GM23338 (cell line): ENCODE measurements around the gene GRM8. TPM values are rescaled to one million over a fixed set of nuclear protein-coding genes. Genes with fewer than 3 reads are reported as not detected.

Source experiments
- ATAC-seq: fragments of 200-7000 bp; cut with Tn5 transposase; 3 replicates; pipeline ENCODE4 v1.9.1; 2020
- DNase-seq: peaks from one replicate; pipeline ENCODE4 v3.0.0-alpha.2; 2015; ENCODE audit warnings: low spot score
- H2AFZ ChIP-seq: fragments of 200-600 bp; sonication (generic); 2 replicates; pipeline ENCODE4 v1.8.0; 2016; ENCODE audit warnings: antibody characterized with exemption, mild to moderate bottlenecking, moderate library complexity
- H3F3A ChIP-seq: fragments of 200-600 bp; sonication (generic); replicated peaks from 2 replicates; pipeline ENCODE4 v1.8.0; 2017; ENCODE audit warnings: antibody characterized with exemption, mixed run types, low read depth
- H3K27ac ChIP-seq: fragments of 200-600 bp; sonication (generic); 2 replicates; pipeline ENCODE4 v1.6.1; 2016; ENCODE audit warnings: low read depth
- H3K27me3 ChIP-seq: fragments of 200-600 bp; sonication (generic); 2 replicates; pipeline ENCODE4 v1.8.0; 2016; ENCODE audit warnings: mild to moderate bottlenecking, mixed run types, moderate library complexity; ENCODE audit not compliant: insufficient read depth
- H3K36me3 ChIP-seq: fragments of 200-600 bp; sonication (generic); 2 replicates; pipeline ENCODE4 v1.8.0; 2016; ENCODE audit warnings: mild to moderate bottlenecking; ENCODE audit not compliant: insufficient read depth
- H3K4me1 ChIP-seq: fragments of 200-600 bp; sonication (generic); 2 replicates; pipeline ENCODE4 v1.8.0; 2016; ENCODE audit warnings: mild to moderate bottlenecking, moderate library complexity; ENCODE audit not compliant: insufficient read depth
- H3K4me2 ChIP-seq: fragments of 200-600 bp; sonication (generic); 2 replicates; pipeline ENCODE4 v1.7.1; 2017; ENCODE audit warnings: mixed run types
- H3K4me3 ChIP-seq: fragments of 200-600 bp; sonication (generic); 2 replicates; pipeline ENCODE4 v1.6.1; 2016; ENCODE audit warnings: mixed run types
- H3K79me2 ChIP-seq: fragments of 200-600 bp; sonication (generic); replicated peaks from 2 replicates; pipeline ENCODE4 v1.8.0; 2017; ENCODE audit warnings: mild to moderate bottlenecking; ENCODE audit not compliant: insufficient read depth
- H3K9me2 ChIP-seq: fragments of 200-600 bp; sonication (generic); 2 replicates; pipeline ENCODE4 v1.8.0; 2017; ENCODE audit not compliant: insufficient read depth
- H4K20me1 ChIP-seq: fragments of 200-600 bp; sonication (generic); replicated peaks from 2 replicates; pipeline ENCODE4 v1.8.0; 2017; ENCODE audit warnings: mild to moderate bottlenecking; ENCODE audit not compliant: insufficient read depth
- H3K27ac Mint-ChIP-seq: 2 replicates; pipeline ENCODE4 v1.8.0; 2020; ENCODE audit warnings: inconsistent platforms, mild to moderate bottlenecking, moderate library complexity, mixed read lengths
- H3K27me3 Mint-ChIP-seq: 3 replicates; pipeline ENCODE4 v1.8.0; 2022; ENCODE audit warnings: low read depth, mild to moderate bottlenecking, moderate library complexity, mixed read lengths, inconsistent platforms; ENCODE audit not compliant: insufficient read depth, poor library complexity
- H3K36me3 Mint-ChIP-seq: 3 replicates; pipeline ENCODE4 v1.8.0; 2021; ENCODE audit warnings: low read depth, mild to moderate bottlenecking, inconsistent platforms, moderate library complexity, mixed read lengths
- H3K4me1 Mint-ChIP-seq: 3 replicates; pipeline ENCODE4 v1.8.0; 2020; ENCODE audit warnings: mild to moderate bottlenecking, inconsistent platforms, mixed read lengths
- H3K4me3 Mint-ChIP-seq: 3 replicates; pipeline ENCODE4 v1.8.0; 2021; ENCODE audit warnings: moderate library complexity, mild to moderate bottlenecking, inconsistent platforms, mixed read lengths
- H3K9me3 Mint-ChIP-seq: 3 replicates; pipeline ENCODE4 v1.8.0; 2020; ENCODE audit warnings: moderate library complexity, mild to moderate bottlenecking, inconsistent platforms, mixed read lengths
- CREB1 ChIP-seq: fragments of 250-450 bp; sonication (Bioruptor Pico); IDR thresholded peaks from 2 replicates; pipeline ENCODE4 v1.5.0; 2020; ENCODE audit warnings: low read depth, mild to moderate bottlenecking, moderate library complexity
- EZH2 ChIP-seq: fragments of 200-600 bp; sonication (generic); IDR thresholded peaks from one replicate; pipeline ENCODE4 v1.8.0; 2017; ENCODE audit warnings: antibody characterized with exemption, mild to moderate bottlenecking, low read depth; ENCODE audit not compliant: unreplicated experiment
- EZH2phosphoT487 ChIP-seq: fragments of 200-600 bp; sonication (generic); IDR thresholded peaks from one replicate; pipeline ENCODE4 v1.8.1; 2018; ENCODE audit warnings: antibody characterized with exemption; ENCODE audit not compliant: unreplicated experiment
- JUNB ChIP-seq: IDR thresholded peaks from one replicate; pipeline ENCODE4 v1.6.1; 2016; ENCODE audit warnings: antibody characterized with exemption; ENCODE audit not compliant: unreplicated experiment
- NANOG ChIP-seq: IDR thresholded peaks from 2 replicates; pipeline ENCODE4 v1.6.1; 2016; ENCODE audit warnings: antibody characterized with exemption, borderline replicate concordance
- POLR2AphosphoS5 ChIP-seq: IDR thresholded peaks from 2 replicates; pipeline ENCODE4 v1.6.1; 2016; ENCODE audit warnings: antibody characterized with exemption, low read depth
- STAT1 ChIP-seq: IDR thresholded peaks from one replicate; pipeline ENCODE4 v1.6.1; 2016; ENCODE audit warnings: antibody characterized with exemption; ENCODE audit not compliant: unreplicated experiment
- ZNF114 ChIP-seq: fragments of 250-450 bp; sonication (Bioruptor Pico); IDR thresholded peaks from 2 replicates; pipeline ENCODE4 v1.5.0; 2020; ENCODE audit warnings: mild to moderate bottlenecking, moderate library complexity
- ZNF331 ChIP-seq: fragments of 250-450 bp; sonication (Bioruptor Pico); IDR thresholded peaks from 2 replicates; pipeline ENCODE4 v1.5.0; 2020; ENCODE audit warnings: low read depth, mild to moderate bottlenecking, moderate library complexity
- polyA plus RNA-seq: library from polyadenylated mRNA; unstranded; fragments of >200 nt; fragmentation: Nextera tagmentation; extraction: Ambion mirVana; gene quantifications from 2 replicates; pipeline ENCODE4 v1.2.1, GENCODE V29; 2016
- total RNA-seq: library from RNA; depleted of rRNA; stranded (reverse); fragments of >200 nt; shearing (Covaris generic); gene quantifications from 2 replicates; pipeline ENCODE4 v1.2.3, GENCODE V29; 2014
- TF ChIP-seq, protein P1 (sequence below): IDR thresholded peaks from one replicate; pipeline ENCODE4 v1.6.1; 2018; ENCODE audit warnings: antibody characterized with exemption; ENCODE audit not compliant: unreplicated experiment
- TF ChIP-seq, protein P2 (sequence below), 2 experiments: fragments of 200-600 bp in 1 of 2; sonication (generic) in 1 of 2; conservative IDR thresholded peaks; 2 replicates each; pipeline versions ENCODE4 v1.5.1 to v1.6.1; 2016 to 2017; ENCODE audit warnings: antibody characterized with exemption in 2 of 2, low read depth in 2 of 2, mild to moderate bottlenecking in 2 of 2, moderate library complexity in 1 of 2
- TF ChIP-seq, protein P3 (sequence below): fragments of 250-450 bp; sonication (Bioruptor Pico); IDR thresholded peaks from 2 replicates; pipeline ENCODE4 v1.5.0; 2020; ENCODE audit warnings: mild to moderate bottlenecking, moderate library complexity
- TF ChIP-seq, protein P4 (sequence below): IDR thresholded peaks from 2 replicates; pipeline ENCODE4 v1.6.1; 2016; ENCODE audit warnings: antibody characterized with exemption

GRM8 gene
- total and polyA plus RNA-seq, 2 experiments from 2014 or later = 1.9 to 6.6 TPM

DNA sequence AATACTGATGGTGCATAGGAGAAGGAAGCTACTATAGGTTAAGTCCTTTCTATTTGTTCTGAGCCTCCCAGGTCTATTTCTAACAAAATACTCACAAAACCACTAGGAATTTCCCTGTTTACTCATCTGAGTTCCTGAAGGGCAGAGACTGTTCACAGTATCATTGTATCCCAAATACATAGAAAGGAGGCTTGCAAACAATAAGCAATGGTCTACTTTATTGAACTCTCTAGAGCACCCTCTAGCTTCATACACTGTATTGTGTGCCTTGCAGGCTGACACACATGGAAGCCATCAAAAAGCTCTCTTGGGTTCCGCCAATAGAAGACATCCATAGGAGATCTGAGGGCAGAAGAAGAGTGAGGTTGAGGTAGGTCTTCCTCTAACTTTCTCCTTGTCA is 826.1 kb downstream of the GRM8 start:
- Mint-ChIP-seq H3K4me3 (no peak overlapping the region), H3K4me1 (no peaks in the 10 kb centered on the region; the same call in 2 of the 3 replicates), H3K9me3 (no peaks in the 10 kb centered on the region), H3K27me3 (no peaks in the 10 kb centered on the region), H3K27ac (no peak overlapping the region), H3K36me3 (no peaks in the 10 kb centered on the region)
- Histone ChIP-seq H3K9me2 (peaks cover 11% of the 10 kb centered on the region), H3K4me1 (no peaks in the 10 kb centered on the region), H3K4me2 (no peak overlapping the region), H4K20me1 (no peaks in the 10 kb centered on the region), H2AFZ (no peak overlapping the region), H3K79me2 (no peaks in the 10 kb centered on the region), H3K36me3 (no peaks in the 10 kb centered on the region), H3F3A (no peaks in the 10 kb centered on the region), H3K27me3 (no peaks in the 10 kb centered on the region), H3K27ac (no peak overlapping the region), H3K4me3 (no peak overlapping the region)
- DNase-seq (no peak), ATAC-seq (no peak)
- TF ChIP-seq ZNF331 (CRISPR knock-in tag) (no peak), POLR2AphosphoS5 (no peak), EZH2 (no peak), NANOG (no peak), EZH2phosphoT487 (no peak), STAT1 (no peak), JUNB (no peak), CREB1 (CRISPR knock-in tag) (no peak), ZNF114 (no peak)
- TF ChIP-seq, protein P1, sequence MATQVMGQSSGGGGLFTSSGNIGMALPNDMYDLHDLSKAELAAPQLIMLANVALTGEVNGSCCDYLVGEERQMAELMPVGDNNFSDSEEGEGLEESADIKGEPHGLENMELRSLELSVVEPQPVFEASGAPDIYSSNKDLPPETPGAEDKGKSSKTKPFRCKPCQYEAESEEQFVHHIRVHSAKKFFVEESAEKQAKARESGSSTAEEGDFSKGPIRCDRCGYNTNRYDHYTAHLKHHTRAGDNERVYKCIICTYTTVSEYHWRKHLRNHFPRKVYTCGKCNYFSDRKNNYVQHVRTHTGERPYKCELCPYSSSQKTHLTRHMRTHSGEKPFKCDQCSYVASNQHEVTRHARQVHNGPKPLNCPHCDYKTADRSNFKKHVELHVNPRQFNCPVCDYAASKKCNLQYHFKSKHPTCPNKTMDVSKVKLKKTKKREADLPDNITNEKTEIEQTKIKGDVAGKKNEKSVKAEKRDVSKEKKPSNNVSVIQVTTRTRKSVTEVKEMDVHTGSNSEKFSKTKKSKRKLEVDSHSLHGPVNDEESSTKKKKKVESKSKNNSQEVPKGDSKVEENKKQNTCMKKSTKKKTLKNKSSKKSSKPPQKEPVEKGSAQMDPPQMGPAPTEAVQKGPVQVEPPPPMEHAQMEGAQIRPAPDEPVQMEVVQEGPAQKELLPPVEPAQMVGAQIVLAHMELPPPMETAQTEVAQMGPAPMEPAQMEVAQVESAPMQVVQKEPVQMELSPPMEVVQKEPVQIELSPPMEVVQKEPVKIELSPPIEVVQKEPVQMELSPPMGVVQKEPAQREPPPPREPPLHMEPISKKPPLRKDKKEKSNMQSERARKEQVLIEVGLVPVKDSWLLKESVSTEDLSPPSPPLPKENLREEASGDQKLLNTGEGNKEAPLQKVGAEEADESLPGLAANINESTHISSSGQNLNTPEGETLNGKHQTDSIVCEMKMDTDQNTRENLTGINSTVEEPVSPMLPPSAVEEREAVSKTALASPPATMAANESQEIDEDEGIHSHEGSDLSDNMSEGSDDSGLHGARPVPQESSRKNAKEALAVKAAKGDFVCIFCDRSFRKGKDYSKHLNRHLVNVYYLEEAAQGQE = no peak
- TF ChIP-seq, protein P2, sequence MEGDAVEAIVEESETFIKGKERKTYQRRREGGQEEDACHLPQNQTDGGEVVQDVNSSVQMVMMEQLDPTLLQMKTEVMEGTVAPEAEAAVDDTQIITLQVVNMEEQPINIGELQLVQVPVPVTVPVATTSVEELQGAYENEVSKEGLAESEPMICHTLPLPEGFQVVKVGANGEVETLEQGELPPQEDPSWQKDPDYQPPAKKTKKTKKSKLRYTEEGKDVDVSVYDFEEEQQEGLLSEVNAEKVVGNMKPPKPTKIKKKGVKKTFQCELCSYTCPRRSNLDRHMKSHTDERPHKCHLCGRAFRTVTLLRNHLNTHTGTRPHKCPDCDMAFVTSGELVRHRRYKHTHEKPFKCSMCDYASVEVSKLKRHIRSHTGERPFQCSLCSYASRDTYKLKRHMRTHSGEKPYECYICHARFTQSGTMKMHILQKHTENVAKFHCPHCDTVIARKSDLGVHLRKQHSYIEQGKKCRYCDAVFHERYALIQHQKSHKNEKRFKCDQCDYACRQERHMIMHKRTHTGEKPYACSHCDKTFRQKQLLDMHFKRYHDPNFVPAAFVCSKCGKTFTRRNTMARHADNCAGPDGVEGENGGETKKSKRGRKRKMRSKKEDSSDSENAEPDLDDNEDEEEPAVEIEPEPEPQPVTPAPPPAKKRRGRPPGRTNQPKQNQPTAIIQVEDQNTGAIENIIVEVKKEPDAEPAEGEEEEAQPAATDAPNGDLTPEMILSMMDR (conservative IDR thresholded peaks at IDR 0.05; ENCODE audit: low read depth in 2 of 2) = no peak; a peak in 1 of 4 replicates
- TF ChIP-seq, protein P3, sequence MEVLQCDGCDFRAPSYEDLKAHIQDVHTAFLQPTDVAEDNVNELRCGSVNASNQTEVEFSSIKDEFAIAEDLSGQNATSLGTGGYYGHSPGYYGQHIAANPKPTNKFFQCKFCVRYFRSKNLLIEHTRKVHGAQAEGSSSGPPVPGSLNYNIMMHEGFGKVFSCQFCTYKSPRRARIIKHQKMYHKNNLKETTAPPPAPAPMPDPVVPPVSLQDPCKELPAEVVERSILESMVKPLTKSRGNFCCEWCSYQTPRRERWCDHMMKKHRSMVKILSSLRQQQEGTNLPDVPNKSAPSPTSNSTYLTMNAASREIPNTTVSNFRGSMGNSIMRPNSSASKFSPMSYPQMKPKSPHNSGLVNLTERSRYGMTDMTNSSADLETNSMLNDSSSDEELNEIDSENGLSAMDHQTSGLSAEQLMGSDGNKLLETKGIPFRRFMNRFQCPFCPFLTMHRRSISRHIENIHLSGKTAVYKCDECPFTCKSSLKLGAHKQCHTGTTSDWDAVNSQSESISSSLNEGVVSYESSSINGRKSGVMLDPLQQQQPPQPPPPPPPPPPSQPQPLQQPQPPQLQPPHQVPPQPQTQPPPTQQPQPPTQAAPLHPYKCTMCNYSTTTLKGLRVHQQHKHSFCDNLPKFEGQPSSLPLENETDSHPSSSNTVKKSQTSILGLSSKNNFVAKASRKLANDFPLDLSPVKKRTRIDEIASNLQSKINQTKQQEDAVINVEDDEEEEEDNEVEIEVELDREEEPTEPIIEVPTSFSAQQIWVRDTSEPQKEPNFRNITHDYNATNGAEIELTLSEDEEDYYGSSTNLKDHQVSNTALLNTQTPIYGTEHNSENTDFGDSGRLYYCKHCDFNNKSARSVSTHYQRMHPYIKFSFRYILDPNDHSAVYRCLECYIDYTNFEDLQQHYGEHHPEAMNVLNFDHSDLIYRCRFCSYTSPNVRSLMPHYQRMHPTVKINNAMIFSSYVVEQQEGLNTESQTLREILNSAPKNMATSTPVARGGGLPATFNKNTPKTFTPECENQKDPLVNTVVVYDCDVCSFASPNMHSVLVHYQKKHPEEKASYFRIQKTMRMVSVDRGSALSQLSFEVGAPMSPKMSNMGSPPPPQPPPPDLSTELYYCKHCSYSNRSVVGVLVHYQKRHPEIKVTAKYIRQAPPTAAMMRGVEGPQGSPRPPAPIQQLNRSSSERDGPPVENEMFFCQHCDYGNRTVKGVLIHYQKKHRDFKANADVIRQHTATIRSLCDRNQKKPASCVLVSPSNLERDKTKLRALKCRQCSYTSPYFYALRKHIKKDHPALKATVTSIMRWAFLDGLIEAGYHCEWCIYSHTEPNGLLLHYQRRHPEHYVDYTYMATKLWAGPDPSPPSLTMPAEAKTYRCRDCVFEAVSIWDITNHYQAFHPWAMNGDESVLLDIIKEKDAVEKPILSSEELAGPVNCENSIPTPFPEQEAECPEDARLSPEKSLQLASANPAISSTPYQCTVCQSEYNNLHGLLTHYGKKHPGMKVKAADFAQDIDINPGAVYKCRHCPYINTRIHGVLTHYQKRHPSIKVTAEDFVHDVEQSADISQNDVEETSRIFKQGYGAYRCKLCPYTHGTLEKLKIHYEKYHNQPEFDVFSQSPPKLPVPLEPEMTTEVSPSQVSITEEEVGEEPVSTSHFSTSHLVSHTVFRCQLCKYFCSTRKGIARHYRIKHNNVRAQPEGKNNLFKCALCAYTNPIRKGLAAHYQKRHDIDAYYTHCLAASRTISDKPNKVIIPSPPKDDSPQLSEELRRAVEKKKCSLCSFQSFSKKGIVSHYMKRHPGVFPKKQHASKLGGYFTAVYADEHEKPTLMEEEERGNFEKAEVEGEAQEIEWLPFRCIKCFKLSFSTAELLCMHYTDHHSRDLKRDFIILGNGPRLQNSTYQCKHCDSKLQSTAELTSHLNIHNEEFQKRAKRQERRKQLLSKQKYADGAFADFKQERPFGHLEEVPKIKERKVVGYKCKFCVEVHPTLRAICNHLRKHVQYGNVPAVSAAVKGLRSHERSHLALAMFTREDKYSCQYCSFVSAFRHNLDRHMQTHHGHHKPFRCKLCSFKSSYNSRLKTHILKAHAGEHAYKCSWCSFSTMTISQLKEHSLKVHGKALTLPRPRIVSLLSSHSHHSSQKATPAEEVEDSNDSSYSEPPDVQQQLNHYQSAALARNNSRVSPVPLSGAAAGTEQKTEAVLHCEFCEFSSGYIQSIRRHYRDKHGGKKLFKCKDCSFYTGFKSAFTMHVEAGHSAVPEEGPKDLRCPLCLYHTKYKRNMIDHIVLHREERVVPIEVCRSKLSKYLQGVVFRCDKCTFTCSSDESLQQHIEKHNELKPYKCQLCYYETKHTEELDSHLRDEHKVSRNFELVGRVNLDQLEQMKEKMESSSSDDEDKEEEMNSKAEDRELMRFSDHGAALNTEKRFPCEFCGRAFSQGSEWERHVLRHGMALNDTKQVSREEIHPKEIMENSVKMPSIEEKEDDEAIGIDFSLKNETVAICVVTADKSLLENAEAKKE (CRISPR knock-in tag) = no peak
- TF ChIP-seq, protein P4, sequence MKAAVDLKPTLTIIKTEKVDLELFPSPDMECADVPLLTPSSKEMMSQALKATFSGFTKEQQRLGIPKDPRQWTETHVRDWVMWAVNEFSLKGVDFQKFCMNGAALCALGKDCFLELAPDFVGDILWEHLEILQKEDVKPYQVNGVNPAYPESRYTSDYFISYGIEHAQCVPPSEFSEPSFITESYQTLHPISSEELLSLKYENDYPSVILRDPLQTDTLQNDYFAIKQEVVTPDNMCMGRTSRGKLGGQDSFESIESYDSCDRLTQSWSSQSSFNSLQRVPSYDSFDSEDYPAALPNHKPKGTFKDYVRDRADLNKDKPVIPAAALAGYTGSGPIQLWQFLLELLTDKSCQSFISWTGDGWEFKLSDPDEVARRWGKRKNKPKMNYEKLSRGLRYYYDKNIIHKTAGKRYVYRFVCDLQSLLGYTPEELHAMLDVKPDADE = no peak
